ENCODE data around the gene MOV10L1. TPM values are rescaled to one million over a fixed set of nuclear protein-coding genes. Genes with fewer than 3 reads are reported as not detected.

Gene MOV10L1
- total and polyA plus RNA-seq, 9 of the 15 experiments (the other 6 are each of a cell fraction or from before 2014, with no cell fraction given) = 0.06 to 0.43 (median 0.15) TPM

GRCh38 chr22:50211147-50211546 is 121.3 kb downstream of the MOV10L1 start:
- H3K9ac ChIP-seq (ENCODE audit: insufficient read depth in 1 of 2, low read depth in 2 of 2, low read length in 2 of 2) = no peak overlapping the region
- H3K27ac ChIP-seq (ENCODE audit: extremely low read depth, low read depth, low read length) = no peak overlapping the region
- H3K9me1 ChIP-seq (ENCODE audit: control insufficient read depth, insufficient read depth, low read length) = no peaks in the 10 kb centered on the region
- ChIA-PET CTCF (ENCODE audit: low intra/inter-chr PET ratio) (no interaction called here), POLR2A (no interaction called here)
- H3K4me1 ChIP-seq (replicated peaks in 1 of 2; ENCODE audit: control insufficient read depth in 2 of 2, insufficient read depth in 2 of 2, low read length in 2 of 2) = peaks cover 0 to 30% of the 10 kb centered on the region in 2 experiments; a peak in 2 of 5 replicates
- FAIRE-seq = no peak
- 0 out of 2 replicates have a peak, but pooled peaks cover 3% of the 10 kb centered on the region for H4K20me1 ChIP-seq (replicated peaks; ENCODE audit: control insufficient read depth, insufficient read depth, low read length)
- no peak overlapping the region for H3K4me2 ChIP-seq (ENCODE audit: insufficient read depth, low read length)
- H2AFZ ChIP-seq (ENCODE audit: low read depth, low read length) = no peak overlapping the region
- intact Hi-C loops (cut with micrococcal nuclease) = no loop called here
- no peak overlapping the region for H3K4me3 ChIP-seq
- no peak for DNase-seq (ENCODE audit: extremely low read depth in 1 of 4, low spot score in 3 of 4)
- 0 out of 2 replicates have a peak, but pooled peaks cover 2% of the 10 kb centered on the region for H3K9me3 ChIP-seq (replicated peaks; ENCODE audit: control insufficient read depth, insufficient read depth, low read depth, low read length)
- no peak for TF ChIP-seq RBM17 (IDR thresholded peaks at IDR 0.05; ENCODE audit: borderline replicate concordance, low read depth, low read length)
- peaks cover 66% of the 10 kb centered on the region for H3K36me3 ChIP-seq (ENCODE audit: control insufficient read depth, insufficient read depth, low read length)
- in situ Hi-C loops (cut with MboI) = loop anchor here (5.0 kb wide), 1 partner anchor 69 kb away; no protein-coding TSS in a partner anchor
- no peaks in the 10 kb centered on the region for H3K27me3 ChIP-seq (ENCODE audit: control insufficient read depth in 2 of 2, insufficient read depth in 2 of 2, low read length in 2 of 2)
- no TSS peak for BruUV-seq (replicated peaks)
- peaks cover 13% of the 10 kb centered on the region; the same call in 2 of the 3 replicates for H3K79me2 ChIP-seq (ENCODE audit: control insufficient read depth, insufficient read depth, low read length)
- WGBS (ENCODE audit: insufficient coverage, low coverage, missing lambda C conversion rate) = 93% methylated on average over 13 of the region's 14 CpGs
- ATAC-seq = no peak

Other genes with a start within 250 kb of the MOV10L1 start
Only the 7 nearest of the 16 such genes appear.
- gene PIM3, start 129.2 kb upstream of the MOV10L1 start, total RNA-seq (2014; rRNA removed) = 37.0 and 41.1 TPM in 2 replicates
- 4.2 and 4.3 TPM in 2 replicates for gene PIM3, start 129.2 kb upstream of the MOV10L1 start, total RNA-seq (2014; rRNA removed; fragmentation: Illumina TruSeq; extraction: Trizol)
- 11.9 and 13.8 TPM in 2 replicates for gene PIM3, start 129.2 kb upstream of the MOV10L1 start, total RNA-seq (2015; rRNA removed; fragmentation: Illumina TruSeq; extraction: Trizol)
- 40.5 and 41.3 TPM in 2 replicates for gene PIM3, start 129.2 kb upstream of the MOV10L1 start, total RNA-seq (2021)
- 5.3 and 8.0 TPM in 2 replicates for gene PIM3, start 129.2 kb upstream of the MOV10L1 start, polyA plus RNA-seq (2011; rRNA removed)
- gene PIM3, start 129.2 kb upstream of the MOV10L1 start, polyA plus RNA-seq (2014; fragmentation: Illumina TruSeq; extraction: Trizol) = 4.4 and 11.4 TPM in 2 replicates
- under 1 TPM; 0.24 to 0.57 TPM for gene PIM3, start 129.2 kb upstream of the MOV10L1 start, polyA plus RNA-seq (2014; fragmentation: Nextera tagmentation; extraction: Ambion mirVana)
- 34.1 and 35.4 TPM in 2 replicates for gene PIM3, start 129.2 kb upstream of the MOV10L1 start, polyA plus RNA-seq (2014; rRNA removed)
- gene IL17REL, start 77.2 kb upstream of the MOV10L1 start, total RNA-seq (2014; rRNA removed) = 0.05 and 0.29 TPM in 2 replicates
- not detected in 2 replicates for gene IL17REL, start 77.2 kb upstream of the MOV10L1 start, total RNA-seq (2014; rRNA removed; fragmentation: Illumina TruSeq; extraction: Trizol)
- 0.11 and 0.15 TPM in 2 replicates for gene IL17REL, start 77.2 kb upstream of the MOV10L1 start, total RNA-seq (2015; rRNA removed; fragmentation: Illumina TruSeq; extraction: Trizol)
- gene IL17REL, start 77.2 kb upstream of the MOV10L1 start, total RNA-seq (2021) = 0.22 and 0.42 TPM in 2 replicates
- 0.05 and 0.06 TPM in 2 replicates for gene IL17REL, start 77.2 kb upstream of the MOV10L1 start, polyA plus RNA-seq (2011; rRNA removed)
- 0.08 TPM in 1 of 2 replicates, not detected in the other for gene IL17REL, start 77.2 kb upstream of the MOV10L1 start, polyA plus RNA-seq (2014; fragmentation: Illumina TruSeq; extraction: Trizol)
- not detected for gene IL17REL, start 77.2 kb upstream of the MOV10L1 start, polyA plus RNA-seq (2014; fragmentation: Nextera tagmentation; extraction: Ambion mirVana)
- 0.08 and 0.11 TPM in 2 replicates for gene IL17REL, start 77.2 kb upstream of the MOV10L1 start, polyA plus RNA-seq (2014; rRNA removed)
- gene TTLL8, start 31.7 kb upstream of the MOV10L1 start, total RNA-seq (2014; rRNA removed) = not detected in 2 replicates
- not detected in 2 replicates for gene TTLL8, start 31.7 kb upstream of the MOV10L1 start, total RNA-seq (2014; rRNA removed; fragmentation: Illumina TruSeq; extraction: Trizol)
- gene TTLL8, start 31.7 kb upstream of the MOV10L1 start, total RNA-seq (2015; rRNA removed; fragmentation: Illumina TruSeq; extraction: Trizol) = not detected in 2 replicates
- gene TTLL8, start 31.7 kb upstream of the MOV10L1 start, total RNA-seq (2021) = not detected in 2 replicates
- gene TTLL8, start 31.7 kb upstream of the MOV10L1 start, polyA plus RNA-seq (2011; rRNA removed) = not detected in 2 replicates
- not detected in 2 replicates for gene TTLL8, start 31.7 kb upstream of the MOV10L1 start, polyA plus RNA-seq (2014; fragmentation: Illumina TruSeq; extraction: Trizol)
- not detected for gene TTLL8, start 31.7 kb upstream of the MOV10L1 start, polyA plus RNA-seq (2014; fragmentation: Nextera tagmentation; extraction: Ambion mirVana)
- gene TTLL8, start 31.7 kb upstream of the MOV10L1 start, polyA plus RNA-seq (2014; rRNA removed) = not detected in 2 replicates
- gene MLC1, start 4.6 kb upstream of the MOV10L1 start, total RNA-seq (2014; rRNA removed) = 0.24 and 0.27 TPM in 2 replicates
- gene MLC1, start 4.6 kb upstream of the MOV10L1 start, total RNA-seq (2014; rRNA removed; fragmentation: Illumina TruSeq; extraction: Trizol) = 0.06 and 0.15 TPM in 2 replicates
- 0.98 and 1.1 TPM in 2 replicates for gene MLC1, start 4.6 kb upstream of the MOV10L1 start, total RNA-seq (2015; rRNA removed; fragmentation: Illumina TruSeq; extraction: Trizol)
- 0.54 and 0.66 TPM in 2 replicates for gene MLC1, start 4.6 kb upstream of the MOV10L1 start, total RNA-seq (2021)
- 0.22 and 0.85 TPM in 2 replicates for gene MLC1, start 4.6 kb upstream of the MOV10L1 start, polyA plus RNA-seq (2011; rRNA removed)
- gene MLC1, start 4.6 kb upstream of the MOV10L1 start, polyA plus RNA-seq (2014; fragmentation: Illumina TruSeq; extraction: Trizol) = 0.36 and 0.39 TPM in 2 replicates
- under 1 TPM; 0.06 to 0.13 TPM for gene MLC1, start 4.6 kb upstream of the MOV10L1 start, polyA plus RNA-seq (2014; fragmentation: Nextera tagmentation; extraction: Ambion mirVana)
- 0.38 and 0.91 TPM in 2 replicates for gene MLC1, start 4.6 kb upstream of the MOV10L1 start, polyA plus RNA-seq (2014; rRNA removed)
- gene PANX2, start 80.7 kb downstream of the MOV10L1 start, total RNA-seq (2014; rRNA removed) = 0.61 and 1.0 TPM in 2 replicates
- gene PANX2, start 80.7 kb downstream of the MOV10L1 start, total RNA-seq (2014; rRNA removed; fragmentation: Illumina TruSeq; extraction: Trizol) = 0.06 and 0.07 TPM in 2 replicates
- gene PANX2, start 80.7 kb downstream of the MOV10L1 start, total RNA-seq (2015; rRNA removed; fragmentation: Illumina TruSeq; extraction: Trizol) = 0.15 and 0.29 TPM in 2 replicates
- gene PANX2, start 80.7 kb downstream of the MOV10L1 start, total RNA-seq (2021) = 3.0 and 3.9 TPM in 2 replicates
- gene PANX2, start 80.7 kb downstream of the MOV10L1 start, polyA plus RNA-seq (2011; rRNA removed) = 1.1 and 1.7 TPM in 2 replicates
- gene PANX2, start 80.7 kb downstream of the MOV10L1 start, polyA plus RNA-seq (2014; fragmentation: Illumina TruSeq; extraction: Trizol) = 0.22 and 0.72 TPM in 2 replicates
- under 1 TPM in 1 of 2 experiments, not detected in 1; 0.01 TPM for gene PANX2, start 80.7 kb downstream of the MOV10L1 start, polyA plus RNA-seq (2014; fragmentation: Nextera tagmentation; extraction: Ambion mirVana)
- 1.7 and 1.9 TPM in 2 replicates for gene PANX2, start 80.7 kb downstream of the MOV10L1 start, polyA plus RNA-seq (2014; rRNA removed)
- gene TRABD, start 95.9 kb downstream of the MOV10L1 start, total RNA-seq (2014; rRNA removed) = 41.2 and 49.8 TPM in 2 replicates
- 1.4 and 2.8 TPM in 2 replicates for gene TRABD, start 95.9 kb downstream of the MOV10L1 start, total RNA-seq (2014; rRNA removed; fragmentation: Illumina TruSeq; extraction: Trizol)
- 14.0 and 14.7 TPM in 2 replicates for gene TRABD, start 95.9 kb downstream of the MOV10L1 start, total RNA-seq (2015; rRNA removed; fragmentation: Illumina TruSeq; extraction: Trizol)
- 55.3 and 59.3 TPM in 2 replicates for gene TRABD, start 95.9 kb downstream of the MOV10L1 start, total RNA-seq (2021)
- 24.3 and 35.9 TPM in 2 replicates for gene TRABD, start 95.9 kb downstream of the MOV10L1 start, polyA plus RNA-seq (2011; rRNA removed)
- 7.7 and 20.3 TPM in 2 replicates for gene TRABD, start 95.9 kb downstream of the MOV10L1 start, polyA plus RNA-seq (2014; fragmentation: Illumina TruSeq; extraction: Trizol)
- gene TRABD, start 95.9 kb downstream of the MOV10L1 start, polyA plus RNA-seq (2014; fragmentation: Nextera tagmentation; extraction: Ambion mirVana) = under 1 TPM; 0.08 to 0.59 TPM
- gene TRABD, start 95.9 kb downstream of the MOV10L1 start, polyA plus RNA-seq (2014; rRNA removed) = 62.0 and 62.9 TPM in 2 replicates
- 23.5 and 30.4 TPM in 2 replicates for gene SELENOO, start 111.0 kb downstream of the MOV10L1 start, total RNA-seq (2014; rRNA removed)
- 0.93 and 1.8 TPM in 2 replicates for gene SELENOO, start 111.0 kb downstream of the MOV10L1 start, total RNA-seq (2014; rRNA removed; fragmentation: Illumina TruSeq; extraction: Trizol)
- gene SELENOO, start 111.0 kb downstream of the MOV10L1 start, total RNA-seq (2015; rRNA removed; fragmentation: Illumina TruSeq; extraction: Trizol) = 8.3 and 9.2 TPM in 2 replicates
- gene SELENOO, start 111.0 kb downstream of the MOV10L1 start, total RNA-seq (2021) = 22.6 and 24.4 TPM in 2 replicates
- gene SELENOO, start 111.0 kb downstream of the MOV10L1 start, polyA plus RNA-seq (2011; rRNA removed) = 9.7 and 14.9 TPM in 2 replicates
- gene SELENOO, start 111.0 kb downstream of the MOV10L1 start, polyA plus RNA-seq (2014; fragmentation: Illumina TruSeq; extraction: Trizol) = 2.2 and 11.6 TPM in 2 replicates
- gene SELENOO, start 111.0 kb downstream of the MOV10L1 start, polyA plus RNA-seq (2014; fragmentation: Nextera tagmentation; extraction: Ambion mirVana) = under 1 TPM; 0.37 to 0.84 TPM
- gene SELENOO, start 111.0 kb downstream of the MOV10L1 start, polyA plus RNA-seq (2014; rRNA removed) = 24.3 and 24.9 TPM in 2 replicates

Measured in K562 (cell line).